ENCODE data around the gene TCF15. TPM values are rescaled to one million over a fixed set of nuclear protein-coding genes. Genes with fewer than 3 reads are reported as not detected.

The TCF15 gene
- total RNA-seq, 2 donors from 2014 or later, result not detected

DNA sequence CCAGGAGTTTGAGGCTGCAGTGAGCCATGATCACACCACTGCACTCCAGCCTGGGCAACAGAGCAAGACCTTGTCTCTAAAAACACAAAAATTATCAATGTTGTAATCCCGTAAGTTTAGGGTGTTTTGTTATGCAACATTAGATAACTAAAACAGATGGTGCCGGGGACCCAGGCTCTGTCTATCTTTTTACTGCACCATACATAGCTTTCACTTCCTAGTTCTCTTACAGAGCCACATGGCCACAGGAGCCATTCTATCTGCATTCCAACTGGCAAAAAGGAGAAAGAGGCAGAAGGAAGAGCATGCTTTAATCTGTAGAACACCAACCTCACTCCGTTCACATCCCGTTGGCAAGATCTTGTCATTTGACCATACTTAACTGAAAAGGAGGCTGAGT lies 5.4 kb upstream of the TCF15 start:
- no peaks in the 10 kb centered on the region for H3K9me3 ChIP-seq (ENCODE audit: control insufficient read depth, low read length, poor library complexity, severe bottlenecking)
- no peak overlapping the region for H3K4me3 Mint-ChIP-seq
- ATAC-seq (no peak), DNase-seq (no peak)
- no peak overlapping the region for H3K27ac Mint-ChIP-seq
- peaks cover 9% of the 10 kb centered on the region for H3K4me1 Mint-ChIP-seq
- peaks cover 79% of the 10 kb centered on the region for H3K27me3 Mint-ChIP-seq
- peaks cover 8% of the 10 kb centered on the region for H3K36me3 Mint-ChIP-seq (ENCODE audit: low read depth)

DNA sequence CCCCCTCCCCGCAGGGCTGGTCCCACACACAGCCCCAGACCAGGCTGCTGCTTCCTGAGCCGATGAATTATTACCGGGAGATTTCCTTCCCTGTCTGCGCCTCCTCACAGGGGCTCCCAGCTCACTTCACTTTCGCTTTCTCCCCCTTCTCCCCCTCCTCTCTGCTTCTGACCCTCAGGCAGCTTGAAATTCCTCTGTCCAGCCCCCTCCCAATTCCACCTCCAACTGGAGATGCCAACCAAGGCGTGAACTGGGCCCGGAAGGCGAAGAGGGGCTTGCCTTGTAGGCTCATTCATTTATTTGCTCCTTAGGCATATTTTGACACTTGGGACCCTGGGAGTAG lies 1.7 kb upstream of the TCF15 start:
- DNase-seq (no peak), ATAC-seq (no peak)
- H3K36me3 Mint-ChIP-seq (ENCODE audit: low read depth), result peaks cover 11% of the 10 kb centered on the region
- peaks cover 81% of the 10 kb centered on the region for H3K27me3 Mint-ChIP-seq
- H3K4me3 Mint-ChIP-seq, result peak overlapping the region; percentile 55
- H3K27ac Mint-ChIP-seq, result no peak overlapping the region
- H3K9me3 ChIP-seq (ENCODE audit: control insufficient read depth, low read length, poor library complexity, severe bottlenecking), result no peaks in the 10 kb centered on the region
- H3K4me1 Mint-ChIP-seq, result peaks cover 12% of the 10 kb centered on the region

DNA sequence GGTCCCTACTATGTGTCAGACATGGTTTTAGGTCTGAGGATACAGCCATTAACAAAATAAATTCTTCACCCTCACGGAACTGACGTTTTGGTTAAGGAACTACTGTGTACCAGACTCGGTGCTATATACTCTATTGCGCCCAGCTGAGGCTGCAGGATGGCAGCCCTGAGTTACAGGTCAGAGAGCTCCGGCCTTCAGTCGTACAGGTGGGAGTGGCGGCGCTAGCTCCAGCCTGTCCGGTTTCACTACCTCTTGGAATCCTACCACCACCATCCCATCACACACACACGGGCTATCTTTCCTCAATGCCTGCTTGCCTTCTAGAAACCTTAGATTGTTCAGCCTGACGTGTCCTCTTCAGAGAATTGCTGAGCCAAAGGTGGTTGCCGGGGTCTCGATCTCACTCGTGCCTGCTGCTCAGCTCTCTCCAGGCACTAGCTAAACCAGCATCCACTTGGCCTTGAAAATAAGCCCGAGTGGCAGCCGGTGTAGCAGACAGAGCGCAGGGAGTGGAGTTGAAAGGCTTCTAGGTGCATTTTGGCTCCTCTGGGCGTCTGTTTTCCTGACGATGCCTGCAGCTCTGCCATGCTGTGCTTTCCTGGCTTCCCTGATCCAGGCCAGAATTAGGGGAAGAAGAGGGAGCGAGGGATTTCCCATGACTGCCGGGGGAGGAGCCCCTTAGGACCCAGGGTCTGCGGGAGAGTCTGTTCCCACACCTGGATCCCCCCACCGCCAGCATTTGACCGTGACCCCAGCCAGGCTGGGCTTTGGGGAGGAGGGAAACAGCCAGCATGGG lies 1.1 kb upstream of the TCF15 start:
- Mint-ChIP-seq H3K36me3 (ENCODE audit: low read depth) (peaks cover 11% of the 10 kb centered on the region), H3K27ac (no peak overlapping the region), H3K27me3 (peaks cover 79% of the 10 kb centered on the region), H3K4me3 (peak overlapping the region; percentile 65), H3K4me1 (peaks cover 12% of the 10 kb centered on the region)
- DNase-seq (no peak), ATAC-seq (no peak)
- H3K9me3 ChIP-seq (ENCODE audit: control insufficient read depth, low read length, poor library complexity, severe bottlenecking), result no peaks in the 10 kb centered on the region

DNA sequence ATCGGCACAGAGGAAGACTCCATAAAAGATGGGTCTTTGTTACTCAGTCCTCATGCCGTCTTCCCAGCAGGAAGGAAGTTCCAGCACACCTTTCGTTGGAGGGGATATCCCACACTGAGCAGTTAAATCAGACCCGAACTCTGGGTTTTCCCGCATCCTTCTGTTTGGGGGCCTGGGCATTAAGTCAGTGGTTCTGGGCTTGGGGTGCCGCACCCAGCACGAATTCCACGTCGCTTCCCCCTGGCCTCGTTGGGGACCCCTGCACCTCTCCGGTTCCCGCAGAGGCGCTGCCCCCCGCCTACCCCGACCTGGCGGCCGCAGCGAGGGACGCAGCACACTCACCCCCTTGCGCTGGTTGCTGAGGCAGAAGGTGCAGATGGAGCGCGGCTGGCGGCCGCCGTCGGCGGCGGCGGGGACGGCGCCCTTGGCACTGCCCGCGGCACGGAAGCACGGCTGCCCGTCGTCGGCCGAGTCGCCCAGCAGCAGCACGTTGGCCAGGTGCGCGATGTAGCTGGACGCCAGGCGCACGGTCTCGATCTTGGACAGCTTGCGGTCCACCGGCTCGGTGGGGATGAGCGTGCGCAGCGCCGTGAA lies 641 bp downstream of the TCF15 start:
- peaks cover 12% of the 10 kb centered on the region for H3K4me1 Mint-ChIP-seq
- H3K27me3 Mint-ChIP-seq, result peaks cover 70% of the 10 kb centered on the region
- peaks cover 9% of the 10 kb centered on the region for H3K36me3 Mint-ChIP-seq (ENCODE audit: low read depth)
- no peak overlapping the region for H3K27ac Mint-ChIP-seq
- DNase-seq (no peak), ATAC-seq (no peak)
- no peaks in the 10 kb centered on the region for H3K9me3 ChIP-seq (ENCODE audit: control insufficient read depth, low read length, poor library complexity, severe bottlenecking)
- H3K4me3 Mint-ChIP-seq, result peak overlapping the region; percentile 9

DNA sequence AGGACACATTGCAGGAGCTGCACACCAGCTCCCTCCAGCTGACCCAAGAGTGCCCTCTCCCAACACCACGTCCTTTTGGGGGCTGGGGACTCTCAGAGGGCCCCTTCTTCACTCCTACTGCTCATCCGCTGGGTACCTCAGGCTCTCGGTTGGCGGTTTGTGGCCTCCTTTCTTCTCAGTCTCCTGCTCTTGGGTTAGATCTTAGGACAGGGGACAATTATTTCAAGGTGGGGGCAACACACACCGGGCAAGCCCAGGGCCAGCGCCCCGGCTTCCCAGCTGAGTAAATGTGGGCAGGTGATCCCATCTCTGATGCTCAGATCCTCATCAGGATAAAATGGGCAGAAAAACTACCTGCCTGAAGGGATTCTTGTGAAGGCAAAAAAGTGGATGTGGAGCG lies 1.1 kb downstream of the TCF15 start:
- Mint-ChIP-seq H3K36me3 (ENCODE audit: low read depth) (peaks cover 9% of the 10 kb centered on the region), H3K4me1 (peaks cover 12% of the 10 kb centered on the region), H3K27ac (no peak overlapping the region), H3K4me3 (peak overlapping the region; percentile 9), H3K27me3 (peaks cover 70% of the 10 kb centered on the region)
- no peaks in the 10 kb centered on the region for H3K9me3 ChIP-seq (ENCODE audit: control insufficient read depth, low read length, poor library complexity, severe bottlenecking)
- ATAC-seq, result no peak
- no peak for DNase-seq

DNA sequence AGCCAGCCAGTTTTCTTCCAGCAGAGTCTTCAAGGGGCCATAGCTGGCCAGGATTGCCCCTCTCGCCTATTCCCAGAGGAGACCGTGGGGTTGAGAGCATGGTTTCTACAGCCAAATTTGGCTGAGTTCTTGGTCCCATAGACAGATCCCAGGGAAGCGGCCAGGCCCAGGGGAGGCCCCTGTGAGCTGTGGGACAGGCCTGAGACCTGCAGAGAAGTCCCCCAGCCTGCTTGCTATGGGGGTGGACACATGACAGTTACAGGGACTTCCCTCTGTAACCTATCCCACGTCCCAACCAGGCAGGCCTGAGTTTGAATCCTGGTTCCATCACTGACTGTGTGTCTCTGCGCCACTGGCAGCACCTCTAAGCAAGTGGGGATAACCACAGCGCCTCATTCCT lies 2.6 kb downstream of the TCF15 start:
- Mint-ChIP-seq H3K27ac (no peak overlapping the region), H3K36me3 (ENCODE audit: low read depth) (peaks cover 3% of the 10 kb centered on the region), H3K4me1 (peaks cover 9% of the 10 kb centered on the region), H3K27me3 (peaks cover 60% of the 10 kb centered on the region), H3K4me3 (no peak overlapping the region)
- DNase-seq (no peak), ATAC-seq (no peak)
- H3K9me3 ChIP-seq (ENCODE audit: control insufficient read depth, low read length, poor library complexity, severe bottlenecking), result no peaks in the 10 kb centered on the region

DNA sequence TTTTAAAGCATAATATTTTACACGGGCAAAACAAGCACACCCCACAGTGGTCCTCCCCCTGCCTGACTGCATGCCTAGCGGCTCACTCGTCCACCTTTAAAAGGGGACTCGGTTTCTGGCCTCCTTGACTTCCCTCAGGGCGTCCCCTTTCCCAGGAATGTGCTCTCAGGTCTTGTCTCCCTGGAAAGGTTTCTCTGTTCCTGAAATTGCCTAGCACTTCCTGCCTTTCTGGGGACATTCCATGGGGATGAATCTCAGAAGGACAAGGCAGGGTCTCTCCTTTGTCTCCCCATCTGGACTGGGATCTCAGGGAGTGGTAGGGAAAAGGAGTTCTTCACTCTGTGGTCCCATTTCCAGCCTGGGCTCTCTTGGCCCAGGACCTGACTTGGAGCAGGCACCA lies 4.9 kb downstream of the TCF15 start:
- H3K4me1 Mint-ChIP-seq, result peaks cover 5% of the 10 kb centered on the region
- DNase-seq, result no peak

DNA sequence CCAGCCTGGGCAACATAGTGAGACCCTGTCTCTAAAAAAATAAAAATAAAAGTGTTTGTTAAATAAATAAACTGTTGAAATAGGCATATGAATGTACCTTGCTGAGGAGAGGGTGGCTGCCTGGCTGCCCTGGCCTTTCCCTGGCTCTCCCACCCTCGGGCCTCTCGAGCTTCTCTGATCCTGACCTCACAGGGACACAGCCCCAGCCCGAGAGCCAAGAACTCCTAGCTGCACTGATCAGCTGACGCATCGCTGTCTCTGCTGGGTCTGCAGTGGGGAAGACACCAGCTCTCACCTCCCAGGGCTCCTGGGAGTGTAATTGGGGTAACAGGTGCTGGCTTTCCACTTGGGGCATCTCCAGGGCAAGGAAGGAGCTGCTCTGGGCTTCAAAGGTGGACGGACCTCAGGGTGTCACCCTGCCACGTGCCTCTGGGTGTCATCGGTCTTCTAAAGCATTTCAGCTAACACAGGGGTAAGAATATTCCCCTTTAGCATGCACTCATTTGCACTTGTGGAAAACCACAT lies 6.9 kb downstream of the TCF15 start:
- DNase-seq (no peak), ATAC-seq (no peak)
- H3K4me1 Mint-ChIP-seq, result peaks cover 5% of the 10 kb centered on the region
- H3K27me3 Mint-ChIP-seq, result peaks cover 31% of the 10 kb centered on the region
- no peak overlapping the region for H3K4me3 Mint-ChIP-seq
- H3K9me3 ChIP-seq (ENCODE audit: control insufficient read depth, low read length, poor library complexity, severe bottlenecking), result no peaks in the 10 kb centered on the region
- no peak overlapping the region for H3K27ac Mint-ChIP-seq
- H3K36me3 Mint-ChIP-seq (ENCODE audit: low read depth), result peaks cover 3% of the 10 kb centered on the region

More for the DNA sequence above, 4.9 kb downstream of the TCF15 start:
- Mint-ChIP-seq H3K36me3 (ENCODE audit: low read depth) (peaks cover 3% of the 10 kb centered on the region), H3K27me3 (peaks cover 39% of the 10 kb centered on the region), H3K4me3 (no peak overlapping the region), H3K27ac (no peak overlapping the region)
- H3K9me3 ChIP-seq (ENCODE audit: control insufficient read depth, low read length, poor library complexity, severe bottlenecking), result no peaks in the 10 kb centered on the region
- no peak for ATAC-seq

DNA sequence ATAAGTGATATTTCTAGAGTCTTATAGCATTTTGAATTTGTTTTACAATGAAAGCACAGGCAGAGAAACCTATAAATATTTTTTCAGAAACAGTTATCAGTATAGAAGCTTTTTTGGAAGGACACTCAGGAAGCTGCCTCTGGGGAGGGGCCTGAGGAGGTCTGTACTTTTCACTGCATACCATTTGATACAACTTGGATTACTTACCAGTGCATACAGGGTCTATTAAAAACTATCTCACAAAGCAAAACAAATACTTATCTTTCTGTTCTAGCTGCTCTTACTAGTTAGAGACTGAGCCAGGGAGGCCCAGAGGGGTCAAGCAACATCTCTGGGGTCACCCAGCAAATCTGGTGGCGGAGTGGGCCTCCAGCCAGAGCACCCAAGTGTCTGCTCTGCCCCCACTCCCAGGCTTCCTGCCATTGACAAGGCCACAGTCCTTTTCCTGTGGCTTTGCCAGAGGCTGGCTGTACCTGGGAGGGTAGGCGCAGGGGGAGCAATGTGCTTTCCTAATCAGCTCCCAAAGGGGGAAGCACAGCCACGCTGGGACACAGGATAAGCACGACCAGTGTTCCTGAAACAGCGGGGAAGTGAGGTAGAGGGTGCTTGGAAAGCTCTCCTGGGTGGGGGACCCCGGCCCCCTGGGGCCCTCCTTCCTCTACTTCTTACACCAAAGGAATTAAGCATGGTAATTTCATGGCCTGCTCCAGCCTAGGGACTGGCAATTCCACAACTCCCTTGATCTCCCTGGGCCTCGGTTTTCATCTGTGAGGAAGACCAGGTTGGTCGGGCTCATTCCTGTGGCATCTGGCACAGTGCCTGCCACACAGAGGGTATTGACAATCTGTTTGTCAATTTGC lies 7.8 kb downstream of the TCF15 start:
- Mint-ChIP-seq H3K4me3 (no peak overlapping the region), H3K27me3 (peaks cover 28% of the 10 kb centered on the region), H3K36me3 (ENCODE audit: low read depth) (no peaks in the 10 kb centered on the region), H3K27ac (no peak overlapping the region), H3K4me1 (peaks cover 2% of the 10 kb centered on the region)
- DNase-seq (no peak), ATAC-seq (no peak)
- H3K9me3 ChIP-seq (ENCODE audit: control insufficient read depth, low read length, poor library complexity, severe bottlenecking), result no peaks in the 10 kb centered on the region

DNA sequence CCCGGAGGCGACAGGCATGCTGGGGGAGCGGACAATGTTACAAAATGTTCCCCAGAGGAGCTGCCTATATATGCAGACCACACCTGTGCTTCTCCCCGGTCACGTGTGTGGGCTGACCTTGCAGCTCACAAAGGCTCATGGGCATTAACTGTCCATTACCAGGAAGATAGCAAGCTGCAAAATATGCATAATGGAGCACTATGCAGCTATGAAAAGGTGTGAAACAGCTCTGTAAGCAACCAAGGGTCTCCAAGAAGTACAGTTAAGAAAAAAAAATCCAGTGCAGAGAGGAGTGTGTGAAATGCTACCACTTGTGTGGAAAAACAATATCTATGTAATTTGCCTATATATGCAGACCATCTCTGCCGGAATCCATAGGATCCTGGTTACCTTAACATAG lies 9.4 kb downstream of the TCF15 start:
- no peak overlapping the region for H3K27ac Mint-ChIP-seq
- no peaks in the 10 kb centered on the region for H3K9me3 ChIP-seq (ENCODE audit: control insufficient read depth, low read length, poor library complexity, severe bottlenecking)
- peaks cover 28% of the 10 kb centered on the region for H3K27me3 Mint-ChIP-seq
- no peak for DNase-seq
- no peak for ATAC-seq
- no peaks in the 10 kb centered on the region for H3K36me3 Mint-ChIP-seq (ENCODE audit: low read depth)
- H3K4me3 Mint-ChIP-seq, result no peak overlapping the region
- peaks cover 2% of the 10 kb centered on the region for H3K4me1 Mint-ChIP-seq

DNA sequence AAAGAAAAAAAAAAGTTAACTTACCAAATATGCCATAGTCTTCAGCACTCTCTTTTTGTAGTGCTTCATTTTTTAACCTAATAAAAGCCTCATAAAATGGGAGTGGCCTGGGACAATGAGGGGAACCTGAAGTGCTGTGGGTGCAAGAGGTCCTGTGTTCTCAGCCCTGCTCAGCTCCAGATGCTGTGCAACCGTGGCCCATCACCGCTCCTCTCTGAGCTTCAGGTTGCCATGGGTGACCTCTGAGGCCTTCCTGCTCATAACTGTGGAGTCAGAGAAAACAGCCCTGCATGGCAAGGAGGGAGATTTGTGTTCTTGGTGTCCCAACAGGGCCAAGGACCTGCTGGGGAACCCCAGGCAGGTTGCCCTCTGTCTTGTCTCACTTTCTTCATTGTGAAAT lies 10.0 kb downstream of the TCF15 start:
- no peaks in the 10 kb centered on the region for H3K36me3 Mint-ChIP-seq (ENCODE audit: low read depth)
- H3K4me3 Mint-ChIP-seq, result no peak overlapping the region
- H3K27me3 Mint-ChIP-seq, result peaks cover 27% of the 10 kb centered on the region

DNA sequence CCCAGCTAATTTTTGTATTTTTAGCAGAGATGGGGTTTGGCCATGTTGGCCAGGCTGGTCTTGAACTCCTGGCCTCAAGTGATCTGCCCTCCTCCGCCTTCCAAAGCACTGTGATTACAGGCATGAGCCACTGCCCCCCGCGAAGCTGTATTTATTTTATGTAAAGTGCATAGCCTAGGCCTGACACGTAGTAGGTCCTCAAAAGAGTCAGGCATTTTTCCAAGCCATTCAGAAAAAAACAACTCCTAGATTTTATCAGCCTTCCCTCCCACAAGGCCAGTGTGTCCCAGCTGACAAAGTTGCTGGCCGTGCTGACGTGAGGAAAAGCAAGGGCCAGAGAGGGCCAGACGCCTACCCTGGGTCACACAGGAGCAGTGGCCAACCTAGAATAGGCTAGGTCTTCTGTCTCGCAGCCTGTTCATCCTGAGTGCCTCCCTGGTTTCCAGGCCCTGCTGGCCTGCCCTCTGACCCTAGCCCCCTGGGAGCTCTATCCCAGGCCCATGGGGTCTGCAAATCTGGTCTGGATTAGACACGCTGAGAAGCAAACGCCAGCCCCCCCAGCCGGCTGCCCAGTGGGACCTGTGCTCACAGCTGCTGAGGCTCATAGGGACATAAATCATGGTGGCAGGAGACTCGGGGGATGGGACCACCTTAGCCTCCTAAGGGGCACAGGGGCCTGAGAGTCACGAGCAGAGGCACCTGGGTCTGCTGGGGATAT lies 11.8 kb downstream of the TCF15 start:
- H3K9me3 ChIP-seq (ENCODE audit: control insufficient read depth, low read length, poor library complexity, severe bottlenecking), result no peaks in the 10 kb centered on the region
- no peaks in the 10 kb centered on the region for H3K36me3 Mint-ChIP-seq (ENCODE audit: low read depth)
- no peak overlapping the region for H3K27ac Mint-ChIP-seq
- peaks cover 22% of the 10 kb centered on the region for H3K27me3 Mint-ChIP-seq
- ATAC-seq (no peak), DNase-seq (no peak)
- no peak overlapping the region for H3K4me3 Mint-ChIP-seq
- H3K4me1 Mint-ChIP-seq, result peaks cover 2% of the 10 kb centered on the region

More for the DNA sequence above, 10.0 kb downstream of the TCF15 start:
- Mint-ChIP-seq H3K27ac (no peak overlapping the region), H3K4me1 (peaks cover 2% of the 10 kb centered on the region)
- ATAC-seq (no peak), DNase-seq (no peak)
- no peaks in the 10 kb centered on the region for H3K9me3 ChIP-seq (ENCODE audit: control insufficient read depth, low read length, poor library complexity, severe bottlenecking)

DNA sequence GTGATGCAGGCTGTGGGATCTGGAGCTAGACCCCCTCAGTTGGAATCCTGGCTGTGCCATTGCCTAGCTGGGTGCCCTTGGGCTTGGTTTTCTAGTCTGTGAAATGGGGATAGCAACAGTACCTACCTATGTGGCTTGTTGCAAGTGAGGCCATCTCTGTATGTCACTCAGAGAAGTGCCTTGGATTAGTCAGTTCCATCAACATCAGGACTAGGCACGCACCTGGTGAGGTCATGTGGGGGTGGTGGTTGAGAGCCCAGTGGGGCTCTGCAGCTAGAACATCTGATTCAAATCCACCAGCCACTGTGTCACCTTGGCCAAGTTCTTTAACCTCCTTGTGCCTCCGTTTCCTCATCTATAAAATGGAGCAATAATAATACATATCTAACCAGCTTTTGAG lies 12.5 kb downstream of the TCF15 start:
- no peaks in the 10 kb centered on the region for H3K9me3 ChIP-seq (ENCODE audit: control insufficient read depth, low read length, poor library complexity, severe bottlenecking)
- no peak overlapping the region for H3K4me3 Mint-ChIP-seq
- H3K4me1 Mint-ChIP-seq, result peaks cover 2% of the 10 kb centered on the region
- peaks cover 24% of the 10 kb centered on the region for H3K27me3 Mint-ChIP-seq
- no peak for ATAC-seq
- no peak for DNase-seq
- H3K27ac Mint-ChIP-seq, result no peak overlapping the region
- no peaks in the 10 kb centered on the region for H3K36me3 Mint-ChIP-seq (ENCODE audit: low read depth)
